ENCODE data around the gene CCDC9B. TPM values are rescaled to one million over a fixed set of nuclear protein-coding genes. Genes with fewer than 3 reads are reported as not detected.

Gene CCDC9B
- polyA plus RNA-seq, 2 donors: 21.1 to 58.1 TPM

- H3K27me3 ChIP-seq (ENCODE audit: control insufficient read depth in 1 of 2, insufficient read depth in 2 of 2, low read length in 2 of 2): no peaks in the 10 kb centered on the region
- WGBS, 2 donors: 80 to 86% methylated on average over 5 of the region's 5 CpGs
- H3K27ac ChIP-seq (ENCODE audit: low read depth in 2 of 2, low read length in 1 of 2): no peak overlapping the region
- no peaks in the 10 kb centered on the region for H3K9me3 ChIP-seq (ENCODE audit: control insufficient read depth in 2 of 2, insufficient read depth in 1 of 2, low read depth in 1 of 2, low read length in 1 of 2)
- peaks cover 6 to 10% of the 10 kb centered on the region in 2 donors for H3K4me1 ChIP-seq (ENCODE audit: control insufficient read depth in 2 of 2, insufficient read depth in 2 of 2, low read length in 1 of 2)
- H3K4me3 ChIP-seq (ENCODE audit: low read depth in 1 of 2, low read length in 2 of 2): no peak overlapping the region
- H3K36me3 ChIP-seq (ENCODE audit: control insufficient read depth in 2 of 2, insufficient read depth in 2 of 2, low read length in 1 of 2): no peaks in the 10 kb centered on the region
These were observed 15.3 kb upstream of the CCDC9B start for GRCh38 chr15:40355976-40356585.

GRCh38 chr15:40354408-40355171, 13.9 kb upstream of the CCDC9B start:
- Histone ChIP-seq H3K27me3 (ENCODE audit: control insufficient read depth in 1 of 2, insufficient read depth in 2 of 2, low read length in 2 of 2) (no peaks in the 10 kb centered on the region), H3K4me3 (ENCODE audit: low read depth in 1 of 2, low read length in 2 of 2) (no peak overlapping the region), H3K27ac (ENCODE audit: low read depth in 2 of 2, low read length in 1 of 2) (no peak overlapping the region), H3K36me3 (ENCODE audit: control insufficient read depth in 2 of 2, insufficient read depth in 2 of 2, low read length in 1 of 2) (no peaks in the 10 kb centered on the region), H3K9me3 (ENCODE audit: control insufficient read depth in 2 of 2, insufficient read depth in 1 of 2, low read depth in 1 of 2, low read length in 1 of 2) (no peaks in the 10 kb centered on the region), H3K4me1 (ENCODE audit: control insufficient read depth in 2 of 2, insufficient read depth in 2 of 2, low read length in 1 of 2) (peaks cover 6 to 10% of the 10 kb centered on the region in 2 donors)
- 45% methylated on average over 9 of the region's 9 CpGs for WGBS, 2 donors

- Histone ChIP-seq H3K4me3 (ENCODE audit: low read depth in 1 of 2, low read length in 2 of 2) (no peak overlapping the region), H3K9me3 (ENCODE audit: control insufficient read depth in 2 of 2, insufficient read depth in 1 of 2, low read depth in 1 of 2, low read length in 1 of 2) (no peaks in the 10 kb centered on the region), H3K27me3 (ENCODE audit: control insufficient read depth in 1 of 2, insufficient read depth in 2 of 2, low read length in 2 of 2) (no peaks in the 10 kb centered on the region), H3K4me1 (ENCODE audit: control insufficient read depth in 2 of 2, insufficient read depth in 2 of 2, low read length in 1 of 2) (peaks cover 6 to 10% of the 10 kb centered on the region in 2 donors), H3K36me3 (ENCODE audit: control insufficient read depth in 2 of 2, insufficient read depth in 2 of 2, low read length in 1 of 2) (no peaks in the 10 kb centered on the region), H3K27ac (ENCODE audit: low read depth in 2 of 2, low read length in 1 of 2) (no peak overlapping the region)
- 68 to 83% methylated on average over 5 of the region's 5 CpGs for WGBS, 2 donors
These were observed 13.0 kb upstream of the CCDC9B start for GRCh38 chr15:40353697-40354096.

- H3K27me3 ChIP-seq (ENCODE audit: control insufficient read depth in 1 of 2, insufficient read depth in 2 of 2, low read length in 2 of 2): no peaks in the 10 kb centered on the region
- H3K4me3 ChIP-seq (ENCODE audit: low read depth in 1 of 2, low read length in 2 of 2): no peak overlapping the region
- no peaks in the 10 kb centered on the region for H3K36me3 ChIP-seq (ENCODE audit: control insufficient read depth in 2 of 2, insufficient read depth in 2 of 2, low read length in 1 of 2)
- no peak overlapping the region for H3K27ac ChIP-seq (ENCODE audit: low read depth in 2 of 2, low read length in 1 of 2)
- no peaks in the 10 kb centered on the region for H3K9me3 ChIP-seq (ENCODE audit: control insufficient read depth in 2 of 2, insufficient read depth in 1 of 2, low read depth in 1 of 2, low read length in 1 of 2)
- WGBS, 2 donors: 73 to 74% methylated on average over 7 of the region's 7 CpGs
- H3K4me1 ChIP-seq (ENCODE audit: control insufficient read depth in 2 of 2, insufficient read depth in 2 of 2, low read length in 1 of 2): peaks cover 2 to 12% of the 10 kb centered on the region in 2 donors
These were observed 11.7 kb upstream of the CCDC9B start for GRCh38 chr15:40352281-40352901.

DNA sequence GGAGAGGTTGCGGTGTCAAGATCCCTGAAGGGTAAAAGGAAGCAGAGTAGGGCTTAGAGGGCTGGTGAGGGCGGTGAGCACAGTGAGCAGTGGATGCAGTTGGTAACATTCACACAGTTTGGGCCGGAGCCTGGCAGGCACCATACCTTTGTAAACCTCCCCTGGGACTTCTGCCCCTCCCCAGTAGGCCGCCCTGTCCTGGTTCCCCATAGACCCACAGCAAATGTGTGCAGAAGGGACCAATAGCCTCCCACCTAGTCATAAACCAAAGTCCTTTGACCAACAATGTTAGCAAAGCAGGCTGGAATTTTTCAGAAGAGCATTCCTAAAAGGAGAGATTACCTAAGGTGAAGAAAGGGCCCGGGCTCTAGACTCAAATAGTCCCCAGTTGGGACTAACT, 8.4 kb upstream of the CCDC9B start:
- 86 to 96% methylated on average over 5 of the region's 5 CpGs for WGBS, 2 donors
- Histone ChIP-seq H3K9me3 (ENCODE audit: control insufficient read depth in 2 of 2, insufficient read depth in 1 of 2, low read depth in 1 of 2, low read length in 1 of 2) (no peaks in the 10 kb centered on the region), H3K4me3 (ENCODE audit: low read depth in 1 of 2, low read length in 2 of 2) (no peak overlapping the region), H3K36me3 (ENCODE audit: control insufficient read depth in 2 of 2, insufficient read depth in 2 of 2, low read length in 1 of 2) (no peaks in the 10 kb centered on the region), H3K4me1 (ENCODE audit: control insufficient read depth in 2 of 2, insufficient read depth in 2 of 2, low read length in 1 of 2) (peaks cover 7 to 27% of the 10 kb centered on the region in 2 donors), H3K27me3 (ENCODE audit: control insufficient read depth in 1 of 2, insufficient read depth in 2 of 2, low read length in 2 of 2) (no peaks in the 10 kb centered on the region), H3K27ac (ENCODE audit: low read depth in 2 of 2, low read length in 1 of 2) (no peak overlapping the region)

DNA sequence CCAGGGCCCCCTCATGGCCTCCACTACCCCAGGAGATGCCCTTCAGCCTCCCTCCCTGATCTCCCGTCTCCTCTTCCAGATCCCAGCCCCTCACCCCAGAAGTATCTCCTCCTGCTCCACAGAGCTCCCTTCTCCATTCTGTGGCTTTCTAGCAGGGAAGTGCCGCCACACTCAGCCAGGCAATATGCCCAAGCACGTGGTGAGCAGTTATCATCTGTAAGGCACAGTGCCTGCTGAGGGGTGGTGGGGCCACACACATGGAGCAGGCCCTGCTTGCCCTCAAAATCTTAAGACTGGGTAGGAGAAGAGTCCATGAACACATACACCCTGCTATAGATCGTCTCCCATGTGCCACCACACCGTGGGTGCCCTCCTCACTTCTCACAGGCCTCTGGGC, 7.7 kb upstream of the CCDC9B start:
- Histone ChIP-seq H3K27me3 (ENCODE audit: control insufficient read depth in 1 of 2, insufficient read depth in 2 of 2, low read length in 2 of 2) (no peaks in the 10 kb centered on the region), H3K36me3 (ENCODE audit: control insufficient read depth in 2 of 2, insufficient read depth in 2 of 2, low read length in 1 of 2) (no peaks in the 10 kb centered on the region), H3K27ac (ENCODE audit: low read depth in 2 of 2, low read length in 1 of 2) (peak overlapping the region; percentile 30 to 82), H3K4me1 (ENCODE audit: control insufficient read depth in 2 of 2, insufficient read depth in 2 of 2, low read length in 1 of 2) (peaks cover 5 to 34% of the 10 kb centered on the region in 2 donors), H3K9me3 (ENCODE audit: control insufficient read depth in 2 of 2, insufficient read depth in 1 of 2, low read depth in 1 of 2, low read length in 1 of 2) (no peaks in the 10 kb centered on the region), H3K4me3 (ENCODE audit: low read depth in 1 of 2, low read length in 2 of 2) (no peak overlapping the region)
- WGBS, 2 donors: 83 to 85% methylated on average over 5 of the region's 5 CpGs

DNA sequence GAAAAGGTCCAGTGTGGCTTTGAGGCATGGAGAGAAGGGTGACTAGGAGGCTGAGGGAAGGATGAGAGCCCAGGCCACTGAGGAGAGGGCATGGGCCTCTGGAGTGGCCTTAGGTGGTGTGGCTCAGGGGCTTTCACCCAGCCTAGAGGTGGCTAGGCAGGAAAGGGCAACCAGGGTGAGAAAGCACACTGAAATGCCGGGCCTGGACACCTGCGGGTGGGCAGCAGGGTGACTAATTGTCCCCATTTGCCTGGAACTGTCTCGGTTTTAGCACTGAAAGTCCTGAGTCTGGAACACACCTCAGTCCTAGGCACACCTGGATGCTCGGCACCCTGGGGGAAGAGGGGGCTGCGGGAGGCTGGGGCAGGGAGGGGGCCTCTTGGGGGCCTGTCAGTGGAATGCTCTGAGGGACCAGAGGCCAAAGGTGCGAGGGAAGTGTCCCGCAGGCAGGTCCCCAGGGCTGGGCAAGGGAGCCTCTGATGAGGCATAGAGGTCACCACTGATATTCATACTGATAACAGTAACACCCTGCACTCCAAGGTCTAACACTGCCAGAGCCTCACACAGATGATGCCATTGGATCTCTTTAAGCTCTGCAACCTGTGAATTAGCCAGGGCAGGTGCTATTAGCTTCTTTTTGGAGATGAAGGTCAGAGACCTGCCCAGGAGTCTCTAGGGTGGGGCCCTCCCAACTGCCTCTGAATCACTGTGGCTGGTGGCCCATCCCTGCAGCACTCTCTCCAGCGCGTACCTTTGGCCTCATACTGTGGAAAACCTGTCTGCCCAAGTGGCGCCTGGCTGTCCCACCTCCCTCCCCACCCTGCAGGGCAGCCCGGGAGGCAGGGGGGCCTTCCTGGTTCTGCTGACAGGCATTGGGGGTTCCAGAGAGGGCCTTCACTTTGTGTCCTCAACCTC, 7.1 kb upstream of the CCDC9B start:
- Histone ChIP-seq H3K4me1 (ENCODE audit: control insufficient read depth in 2 of 2, insufficient read depth in 2 of 2, low read length in 1 of 2) (peaks cover 5 to 38% of the 10 kb centered on the region in 2 donors), H3K36me3 (ENCODE audit: control insufficient read depth in 2 of 2, insufficient read depth in 2 of 2, low read length in 1 of 2) (no peaks in the 10 kb centered on the region), H3K4me3 (ENCODE audit: low read depth in 1 of 2, low read length in 2 of 2) (no peak overlapping the region), H3K27ac (ENCODE audit: low read depth in 2 of 2, low read length in 1 of 2) (peak overlapping the region; percentile 74 to 82), H3K9me3 (ENCODE audit: control insufficient read depth in 2 of 2, insufficient read depth in 1 of 2, low read depth in 1 of 2, low read length in 1 of 2) (no peaks in the 10 kb centered on the region), H3K27me3 (ENCODE audit: control insufficient read depth in 1 of 2, insufficient read depth in 2 of 2, low read length in 2 of 2) (no peaks in the 10 kb centered on the region)
- 73 to 81% methylated on average over 11 of the region's 11 CpGs for WGBS, 2 donors

GRCh38 chr15:40346579-40347558, 6.1 kb upstream of the CCDC9B start:
- Histone ChIP-seq H3K27me3 (ENCODE audit: control insufficient read depth in 1 of 2, insufficient read depth in 2 of 2, low read length in 2 of 2) (no peaks in the 10 kb centered on the region), H3K27ac (ENCODE audit: low read depth in 2 of 2, low read length in 1 of 2) (peak overlapping the region; percentile 74 to 82), H3K36me3 (ENCODE audit: control insufficient read depth in 2 of 2, insufficient read depth in 2 of 2, low read length in 1 of 2) (no peaks in the 10 kb centered on the region), H3K4me3 (ENCODE audit: low read depth in 1 of 2, low read length in 2 of 2) (no peak overlapping the region), H3K9me3 (ENCODE audit: control insufficient read depth in 2 of 2, insufficient read depth in 1 of 2, low read depth in 1 of 2, low read length in 1 of 2) (no peaks in the 10 kb centered on the region), H3K4me1 (ENCODE audit: control insufficient read depth in 2 of 2, insufficient read depth in 2 of 2, low read length in 1 of 2) (peaks cover 5 to 39% of the 10 kb centered on the region in 2 donors)
- WGBS, 2 donors: 85 to 86% methylated on average over 15 of the region's 15 CpGs
